SK-N-DZ (cell line): ENCODE data around the gene VLDLR. TPM values are rescaled to one million over a fixed set of nuclear protein-coding genes. Genes with fewer than 3 reads are reported as not detected.
A peak's percentile ranks its signal among the peaks of the same experiment; 100 is the strongest.

Experiments
- DNase-seq: peaks from one replicate; pipeline ENCODE4 v3.0.0-alpha.2; 2015; ENCODE audit warnings: low spot score
- polyA plus RNA-seq, 2 experiments: library from polyadenylated mRNA; depleted of rRNA; stranded (reverse); fragments of >200 nt; gene quantifications; 2 replicates each; pipeline ENCODE4 v1.2.3, GENCODE V29; 2014

VLDLR gene
- 8.7 and 10.3 TPM in 2 replicates for polyA plus RNA-seq (2014; cell fraction: cytosol; rRNA removed)
- polyA plus RNA-seq (2014; cell fraction: nucleus; rRNA removed): 22.7 and 22.9 TPM in 2 replicates

GRCh38 chr9:2621722-2622460, at the start of gene VLDLR:
VLDLR (plus strand) TSS chr9:2621787; CDS start chr9:2622190, 403 bp downstream.
- DNase-seq: no peak

DNA sequence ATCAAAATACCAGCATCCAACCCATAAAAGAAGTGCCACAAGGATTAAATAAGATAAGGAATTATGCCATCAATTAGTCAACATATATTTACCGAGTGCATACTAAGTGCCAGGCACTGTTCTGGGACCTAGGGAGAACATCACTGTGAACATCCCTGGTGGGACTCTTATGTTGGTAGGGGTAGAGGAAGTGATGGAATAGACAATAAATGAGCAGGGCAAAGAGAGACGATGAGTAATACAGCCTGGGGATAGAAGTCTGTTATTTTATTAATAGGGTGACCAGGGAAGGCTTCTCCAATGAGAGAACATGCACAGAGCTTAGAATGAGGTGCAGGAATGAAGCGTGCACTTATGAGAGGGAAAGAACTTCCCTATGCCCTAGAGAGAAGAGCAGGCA, 47.4 kb upstream of the VLDLR start:
- DNase-seq: no peak

- no peak for DNase-seq
Measured at GRCh38 chr9:2576631-2577030, 45.0 kb upstream of the VLDLR start.

DNA sequence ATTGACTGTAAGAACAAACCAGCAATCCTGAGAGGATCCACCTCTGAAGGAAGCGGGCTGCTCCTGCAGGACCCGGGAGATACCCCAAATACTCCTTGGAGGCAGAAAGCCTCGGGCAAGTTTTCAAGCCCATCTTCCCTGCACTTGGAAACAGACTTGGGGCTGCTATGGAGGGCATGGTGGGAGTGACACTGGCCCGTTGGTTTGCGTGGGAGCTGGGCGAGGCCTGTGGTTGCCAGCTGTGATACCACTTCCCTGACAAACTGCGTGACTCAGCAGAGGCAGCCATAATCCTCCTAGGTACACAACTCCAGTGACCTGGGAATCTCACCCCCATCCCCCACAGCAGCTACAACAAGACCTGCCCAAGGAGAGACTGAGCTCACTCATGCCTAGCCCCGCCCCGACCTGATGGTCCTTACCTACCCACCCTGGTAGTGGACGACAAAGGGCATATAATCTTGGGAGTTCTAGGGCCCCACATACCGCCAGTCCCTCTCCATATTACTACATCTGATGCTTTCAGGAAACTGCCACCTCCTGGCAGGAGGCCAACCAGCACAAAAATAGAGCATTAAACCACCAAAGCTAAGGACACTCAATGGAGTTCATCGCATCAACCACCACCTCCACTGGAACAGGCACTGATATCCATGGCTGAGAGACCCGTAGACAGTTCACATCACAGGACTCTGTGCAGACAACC, 38.1 kb upstream of the VLDLR start:
- no peak for DNase-seq

- no peak for DNase-seq
Measured at GRCh38 chr9:2591967-2592366, 29.6 kb upstream of the VLDLR start.

DNA sequence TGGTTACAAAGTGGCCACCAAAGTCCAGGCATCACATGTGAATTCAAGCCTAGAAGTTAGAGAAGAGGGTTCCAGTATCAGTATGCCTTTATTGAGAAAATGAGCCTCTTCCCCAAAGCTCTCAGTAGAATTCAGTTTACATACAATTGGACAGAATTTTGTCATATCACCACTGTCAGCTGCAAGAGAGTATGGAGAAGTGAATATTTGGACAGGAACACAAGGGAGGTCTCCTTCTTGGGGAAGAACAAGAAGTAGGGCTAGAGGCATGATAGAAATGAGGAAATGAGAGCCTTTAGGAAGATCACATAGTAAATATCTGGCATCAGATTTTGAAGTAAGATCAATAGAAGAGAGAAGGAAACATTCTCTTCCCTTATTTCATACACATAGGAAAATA, 27.8 kb upstream of the VLDLR start:
- no peak for DNase-seq

DNA sequence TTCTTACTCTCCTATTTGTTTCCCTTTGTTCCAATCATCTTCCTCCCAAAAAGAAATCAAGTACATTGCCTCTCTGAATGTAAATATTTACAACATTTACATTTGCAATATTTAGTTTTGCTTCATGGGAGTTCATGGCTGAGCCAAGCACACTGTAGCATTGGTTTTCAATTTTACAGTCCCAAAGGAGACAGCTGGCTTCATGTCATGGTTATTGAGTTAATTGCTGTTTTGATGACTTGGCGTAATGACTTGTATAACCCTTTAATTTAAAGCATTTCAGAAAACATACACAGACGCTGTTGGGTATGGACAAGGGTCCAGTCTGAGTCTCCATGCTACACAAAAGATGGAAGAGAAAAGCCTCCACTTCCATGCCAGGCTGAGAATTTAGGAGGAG, 25.6 kb upstream of the VLDLR start:
- no peak for DNase-seq

GRCh38 chr9:2597483-2597882, 24.1 kb upstream of the VLDLR start:
- no peak for DNase-seq

GRCh38 chr9:2599896-2600295, 21.7 kb upstream of the VLDLR start:
- DNase-seq: no peak

DNA sequence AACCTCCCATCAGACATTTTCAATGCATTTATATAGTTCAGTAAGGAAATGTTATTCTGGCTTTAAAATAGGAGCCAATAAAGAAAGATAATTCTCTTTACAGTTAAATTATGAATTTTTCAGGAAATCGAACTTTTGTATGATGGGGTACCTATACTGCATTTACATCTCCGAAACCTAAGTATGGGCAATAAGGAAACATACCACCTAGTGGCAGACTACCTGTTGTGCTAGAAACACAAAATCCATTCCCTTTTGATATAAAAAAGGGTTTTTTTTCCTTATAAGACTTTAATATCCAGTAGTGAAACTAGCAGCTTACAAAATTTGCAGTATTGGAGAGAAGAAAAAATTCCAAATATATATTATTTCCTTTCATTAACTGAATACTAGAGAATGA, 21.3 kb upstream of the VLDLR start:
- DNase-seq: no peak

DNA sequence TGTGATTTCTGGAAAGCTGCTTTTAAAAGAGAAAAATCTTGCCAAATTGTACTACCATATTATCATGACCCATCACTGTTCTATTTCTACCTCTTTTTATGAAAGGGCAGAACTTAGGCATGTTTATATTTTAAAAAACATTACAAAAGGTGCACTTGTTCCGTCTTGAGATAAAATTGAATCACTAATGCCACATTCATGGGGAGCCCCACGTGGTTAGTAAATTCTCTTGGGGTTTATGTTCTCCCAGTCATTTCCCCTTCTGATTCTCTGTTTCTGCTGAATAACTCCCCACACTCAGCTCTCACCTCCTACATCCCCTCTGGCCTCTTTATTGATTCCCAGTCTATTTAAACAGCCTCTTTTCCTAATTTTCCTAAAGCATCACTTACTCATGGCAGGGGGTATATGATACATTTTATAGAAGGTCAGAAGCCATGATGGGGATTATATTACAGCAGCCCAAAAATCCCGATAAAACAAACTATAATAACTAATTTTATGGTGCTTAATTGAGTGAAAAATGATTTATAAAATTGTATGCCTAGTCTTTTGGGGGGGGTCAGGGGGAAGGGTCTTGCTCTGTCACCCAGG, 19.7 kb upstream of the VLDLR start:
- DNase-seq: no peak

- DNase-seq: no peak
Measured at GRCh38 chr9:2602704-2603116, 18.9 kb upstream of the VLDLR start.

DNA sequence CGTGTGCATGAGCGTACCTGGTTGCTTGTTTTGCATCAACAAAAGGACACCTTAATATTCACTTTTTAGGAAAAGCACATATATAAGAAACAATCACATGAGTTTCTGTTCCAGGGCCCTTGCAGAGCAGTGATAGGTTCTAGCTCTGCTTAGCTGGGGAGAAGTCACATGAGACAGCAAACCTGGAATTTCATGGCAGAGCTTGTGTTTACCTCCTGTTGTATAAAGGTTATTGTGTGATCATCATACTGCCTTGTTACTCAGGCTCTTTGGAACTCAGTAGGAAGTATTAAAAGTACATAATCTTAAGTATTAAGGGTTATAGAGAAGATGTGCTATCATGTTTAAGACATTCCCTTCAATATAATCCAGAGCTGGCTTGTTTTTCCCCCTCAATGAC, 18.0 kb upstream of the VLDLR start:
- no peak for DNase-seq

DNA sequence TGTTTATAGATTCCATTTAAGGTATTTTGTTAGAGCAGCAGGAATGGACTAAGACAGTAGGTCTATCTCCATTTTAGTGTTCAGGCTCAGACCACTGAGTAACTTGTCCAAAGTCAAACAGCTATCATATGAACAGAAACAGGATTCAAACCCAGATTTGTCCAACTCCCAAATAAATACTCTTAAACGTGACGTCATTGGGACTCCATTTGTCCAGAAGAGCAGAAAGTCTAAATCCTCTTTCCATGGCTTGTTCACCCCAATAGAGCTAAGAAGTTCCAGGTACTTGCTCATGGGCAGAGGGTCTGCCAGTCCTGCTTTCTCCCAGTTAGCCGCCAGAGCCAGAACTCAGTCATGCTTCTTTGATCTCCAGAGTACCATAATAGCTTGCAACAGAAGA, 16.3 kb upstream of the VLDLR start:
- DNase-seq: no peak

DNA sequence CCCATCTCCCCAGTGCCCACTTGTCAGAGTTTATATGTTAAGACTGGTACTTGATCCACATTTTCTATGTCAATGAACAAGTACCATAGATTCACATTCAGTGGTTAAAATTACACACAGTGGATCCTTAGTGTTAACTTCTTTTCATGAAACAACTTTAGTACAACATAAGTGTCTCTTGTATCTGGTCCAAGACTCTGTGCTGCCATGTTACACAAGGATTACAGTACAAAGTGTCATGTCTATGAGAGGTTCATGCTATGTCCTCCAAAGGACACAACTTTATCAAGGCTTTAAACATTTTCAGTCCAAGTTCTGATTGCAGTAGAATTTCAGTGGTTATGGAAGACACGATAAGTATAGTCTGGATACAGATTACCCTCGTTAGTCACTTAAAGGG, 13.3 kb upstream of the VLDLR start:
- no peak for DNase-seq

DNA sequence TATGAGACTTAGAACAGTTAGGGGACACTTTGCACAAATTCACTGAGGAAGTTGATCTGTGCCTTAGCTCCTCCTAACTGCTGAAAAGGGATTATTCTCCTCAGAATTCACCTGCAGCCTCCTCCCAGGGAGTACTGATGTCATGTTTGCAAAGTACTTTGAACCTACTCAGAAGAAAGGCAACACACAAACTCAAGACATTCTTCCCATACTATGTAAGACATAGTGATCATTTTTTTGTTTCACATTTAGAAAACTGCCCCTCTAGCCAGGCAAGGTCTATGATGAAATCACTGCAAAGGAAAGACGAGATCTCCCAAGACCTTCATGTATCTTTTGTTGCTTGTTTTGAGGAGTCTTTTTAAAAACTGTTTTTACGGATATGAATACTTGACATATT, 10.6 kb upstream of the VLDLR start:
- DNase-seq: no peak

DNA sequence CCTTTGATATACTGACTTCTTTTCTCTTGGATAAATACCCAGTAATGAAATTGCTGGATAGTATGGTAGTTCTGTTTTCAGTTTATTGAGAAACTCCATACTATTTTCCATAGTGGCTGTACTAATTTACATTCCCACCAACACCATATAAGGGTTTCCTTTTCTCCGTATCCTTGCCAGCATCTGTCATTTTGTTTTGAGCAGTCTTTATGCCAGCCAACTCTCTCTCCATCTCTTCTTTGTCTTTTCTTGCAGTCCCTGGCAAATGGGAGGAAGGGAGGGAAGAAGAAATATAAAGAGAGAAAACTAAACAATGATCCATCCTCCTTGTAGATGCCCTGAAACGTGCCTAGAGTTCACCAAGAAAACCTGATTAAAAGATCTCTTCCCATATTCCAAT, 9.6 kb upstream of the VLDLR start:
- no peak for DNase-seq

- DNase-seq: no peak
Measured at GRCh38 chr9:2613730-2614271, 7.8 kb upstream of the VLDLR start.

DNA sequence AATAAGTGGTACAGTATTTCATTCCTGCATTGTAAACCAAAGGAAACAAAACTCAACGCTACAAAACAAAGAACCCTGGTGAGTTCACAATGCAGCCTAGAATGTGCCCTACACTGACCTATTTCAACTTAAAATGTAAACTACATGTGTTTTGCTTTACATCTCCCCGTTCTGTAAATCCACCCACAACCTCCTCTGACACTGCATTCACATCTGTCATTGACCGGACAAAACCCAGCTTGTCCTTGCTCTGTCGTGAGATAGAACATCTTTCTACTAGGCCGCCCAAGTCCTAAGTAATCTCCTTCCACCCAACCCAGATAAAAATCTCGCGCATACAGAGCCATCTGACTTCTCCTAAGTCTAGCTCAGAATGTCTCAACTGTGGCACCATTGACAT, 6.1 kb upstream of the VLDLR start:
- peak; percentile 3 for DNase-seq

GRCh38 chr9:2616692-2617377, 4.8 kb upstream of the VLDLR start:
- DNase-seq: no peak

DNA sequence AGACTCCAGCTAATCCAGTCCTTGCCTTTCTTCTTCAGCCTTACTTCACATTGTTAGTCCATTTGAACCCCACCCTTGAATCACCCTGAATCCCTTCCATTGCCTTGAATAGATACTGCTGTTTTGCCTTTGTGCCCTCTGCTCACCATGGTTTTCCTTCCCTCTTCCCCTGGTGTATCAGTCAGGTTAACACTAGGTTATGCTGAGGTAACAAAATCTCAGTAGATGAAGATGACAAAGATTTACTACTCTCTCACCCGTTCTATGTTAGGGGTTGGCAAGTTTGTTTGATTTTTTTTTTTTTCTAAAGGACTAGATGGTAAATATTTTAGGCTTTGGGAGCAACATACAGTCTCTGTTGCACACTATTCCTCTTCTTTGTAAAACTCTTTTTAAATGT, 3.3 kb upstream of the VLDLR start:
- no peak for DNase-seq
